Smooth muscle cell (in vitro differentiated cells): ENCODE data around the gene NOP16. TPM values are rescaled to one million over a fixed set of nuclear protein-coding genes. Genes with fewer than 3 reads are reported as not detected.

Experiments used
- DNase-seq: peaks from one replicate; lab custom pipeline; 2025; ENCODE audit not compliant: unreplicated experiment; lab: John Stamatoyannopoulos, UW
- H2AFZ ChIP-seq: fragments of 200-600 bp; sonication (generic); 2 replicates; pipeline ENCODE4 v1.6.0; 2016; ENCODE audit warnings: antibody characterized with exemption, low read depth, mild to moderate bottlenecking
- H3F3A ChIP-seq: fragments of 200-600 bp; sonication (generic); 2 replicates; pipeline ENCODE4 v1.6.0; 2017; ENCODE audit warnings: antibody characterized with exemption, low read depth
- H3K27ac ChIP-seq: fragments of 200-600 bp; sonication (generic); 2 replicates; pipeline ENCODE4 v1.5.1; 2016; ENCODE audit warnings: low read depth, mild to moderate bottlenecking
- H3K27me3 ChIP-seq: fragments of 200-600 bp; sonication (generic); 2 replicates; pipeline ENCODE4 v1.6.1; 2016; ENCODE audit warnings: low read depth, mild to moderate bottlenecking
- H3K36me3 ChIP-seq: fragments of 200-600 bp; sonication (generic); 2 replicates; pipeline ENCODE4 v1.5.1; 2016; ENCODE audit warnings: low read depth
- H3K4me1 ChIP-seq: fragments of 200-600 bp; sonication (generic); 2 replicates; pipeline ENCODE4 v1.5.1; 2016; ENCODE audit warnings: low read depth
- H3K4me2 ChIP-seq: fragments of 200-600 bp; sonication (generic); 2 replicates; pipeline ENCODE4 v1.6.0; 2016; ENCODE audit warnings: mild to moderate bottlenecking
- H3K4me3 ChIP-seq: fragments of 200-600 bp; sonication (generic); 2 replicates; pipeline ENCODE4 v1.5.1; 2016; ENCODE audit warnings: mild to moderate bottlenecking
- H3K79me2 ChIP-seq: fragments of 200-600 bp; sonication (generic); 2 replicates; pipeline ENCODE4 v1.6.0; 2016; ENCODE audit warnings: low read depth, mild to moderate bottlenecking
- H3K9ac ChIP-seq: fragments of 200-600 bp; sonication (generic); 2 replicates; pipeline ENCODE4 v1.6.0; 2016; ENCODE audit warnings: low read depth
- H3K9me3 ChIP-seq: fragments of 200-600 bp; sonication (generic); replicated peaks from 2 replicates; pipeline ENCODE4 v1.5.1; 2016; ENCODE audit warnings: low read depth
- H4K20me1 ChIP-seq: fragments of 200-600 bp; sonication (generic); 2 replicates; pipeline ENCODE4 v1.6.0; 2016; ENCODE audit warnings: low read depth
- WGBS: methylation state at CpG from one replicate; pipeline ENCODE4 v1.1.7; 2016; ENCODE audit warnings: low lambda C conversion rate; 5-methylcytosine and 5-hydroxymethylcytosine counted together
- polyA plus RNA-seq: library from polyadenylated mRNA; unstranded; fragments of >200 nt; fragmentation: Nextera tagmentation; extraction: Ambion mirVana; gene quantifications from 2 replicates; pipeline ENCODE4 v1.2.1, GENCODE V29; 2016
- total RNA-seq: library from RNA; depleted of rRNA; stranded (reverse); fragments of >200 nt; gene quantifications from 2 replicates; pipeline ENCODE4 v1.2.3, GENCODE V29; 2014
- TF ChIP-seq, protein P1 (sequence below): fragments of 200-600 bp; sonication (generic); IDR thresholded peaks from 2 replicates; pipeline ENCODE4 v1.5.1; 2017; ENCODE audit warnings: borderline replicate concordance, mild to moderate bottlenecking, antibody characterized with exemption; ENCODE audit not compliant: insufficient read depth, poor library complexity, severe bottlenecking

The NOP16 gene
- total and polyA plus RNA-seq, 2 experiments from 2014 or later: 10.7 to 27.9 TPM

DNA sequence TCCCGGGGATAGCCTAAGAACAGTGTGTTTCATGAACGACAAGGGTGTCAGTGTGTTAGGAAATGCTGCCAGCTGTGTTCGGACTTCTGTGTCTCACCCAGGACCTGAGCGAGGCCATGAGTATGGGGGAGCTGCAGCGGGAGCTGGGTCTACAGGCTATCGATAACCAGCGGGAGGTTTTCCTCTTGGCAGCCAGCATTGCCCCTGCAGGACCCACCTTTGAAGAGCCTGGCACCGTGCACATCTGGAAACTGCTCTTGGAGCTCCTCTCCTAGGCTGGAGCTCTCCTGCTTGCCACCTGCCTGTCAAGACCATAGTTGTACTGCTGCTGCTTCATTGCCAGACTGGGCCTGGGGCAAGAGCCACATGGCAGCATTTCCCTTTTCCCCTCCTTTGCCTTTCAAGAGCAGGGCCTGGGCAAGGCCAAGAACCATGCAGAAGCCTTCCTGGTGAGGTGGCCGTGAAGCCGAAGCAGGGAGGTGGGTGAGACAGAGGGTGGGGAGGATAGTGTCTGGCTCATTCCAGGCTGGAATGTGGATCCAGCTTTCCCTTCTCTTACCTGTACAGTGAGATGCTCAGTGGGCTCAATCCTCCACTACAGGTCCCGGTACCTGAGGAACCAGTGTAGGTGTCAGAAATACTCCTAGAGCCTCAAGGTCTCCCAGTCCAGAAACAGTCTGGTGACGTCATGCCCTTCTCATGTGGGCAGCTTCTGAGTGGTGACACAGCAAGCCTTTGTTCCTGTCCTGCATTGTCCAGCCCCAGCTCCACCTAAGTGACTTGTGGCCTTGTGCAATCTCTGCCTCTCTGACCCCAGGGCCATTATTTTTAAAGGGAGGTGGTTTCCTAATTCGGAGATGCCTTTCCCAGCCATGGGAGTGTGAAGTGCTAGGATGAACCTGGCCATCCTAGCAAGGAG lies 16.5 kb downstream of the NOP16 start:
- no peak overlapping the region for H2AFZ ChIP-seq
- H3K9me3 ChIP-seq: no peaks in the 10 kb centered on the region
- no peak for DNase-seq
- no peaks in the 10 kb centered on the region for H3F3A ChIP-seq
- H3K79me2 ChIP-seq: no peaks in the 10 kb centered on the region
- H3K27ac ChIP-seq: no peak overlapping the region
- WGBS: 91% methylated on average over 13 of the region's 13 CpGs
- H3K4me3 ChIP-seq: no peak overlapping the region
- no peaks in the 10 kb centered on the region for H4K20me1 ChIP-seq
- H3K4me2 ChIP-seq: no peak overlapping the region
- no peaks in the 10 kb centered on the region for H3K27me3 ChIP-seq
- TF ChIP-seq, protein P1, sequence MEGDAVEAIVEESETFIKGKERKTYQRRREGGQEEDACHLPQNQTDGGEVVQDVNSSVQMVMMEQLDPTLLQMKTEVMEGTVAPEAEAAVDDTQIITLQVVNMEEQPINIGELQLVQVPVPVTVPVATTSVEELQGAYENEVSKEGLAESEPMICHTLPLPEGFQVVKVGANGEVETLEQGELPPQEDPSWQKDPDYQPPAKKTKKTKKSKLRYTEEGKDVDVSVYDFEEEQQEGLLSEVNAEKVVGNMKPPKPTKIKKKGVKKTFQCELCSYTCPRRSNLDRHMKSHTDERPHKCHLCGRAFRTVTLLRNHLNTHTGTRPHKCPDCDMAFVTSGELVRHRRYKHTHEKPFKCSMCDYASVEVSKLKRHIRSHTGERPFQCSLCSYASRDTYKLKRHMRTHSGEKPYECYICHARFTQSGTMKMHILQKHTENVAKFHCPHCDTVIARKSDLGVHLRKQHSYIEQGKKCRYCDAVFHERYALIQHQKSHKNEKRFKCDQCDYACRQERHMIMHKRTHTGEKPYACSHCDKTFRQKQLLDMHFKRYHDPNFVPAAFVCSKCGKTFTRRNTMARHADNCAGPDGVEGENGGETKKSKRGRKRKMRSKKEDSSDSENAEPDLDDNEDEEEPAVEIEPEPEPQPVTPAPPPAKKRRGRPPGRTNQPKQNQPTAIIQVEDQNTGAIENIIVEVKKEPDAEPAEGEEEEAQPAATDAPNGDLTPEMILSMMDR: no peak
- no peaks in the 10 kb centered on the region for H3K4me1 ChIP-seq
- H3K36me3 ChIP-seq: no peaks in the 10 kb centered on the region
- H3K9ac ChIP-seq: no peak overlapping the region

DNA sequence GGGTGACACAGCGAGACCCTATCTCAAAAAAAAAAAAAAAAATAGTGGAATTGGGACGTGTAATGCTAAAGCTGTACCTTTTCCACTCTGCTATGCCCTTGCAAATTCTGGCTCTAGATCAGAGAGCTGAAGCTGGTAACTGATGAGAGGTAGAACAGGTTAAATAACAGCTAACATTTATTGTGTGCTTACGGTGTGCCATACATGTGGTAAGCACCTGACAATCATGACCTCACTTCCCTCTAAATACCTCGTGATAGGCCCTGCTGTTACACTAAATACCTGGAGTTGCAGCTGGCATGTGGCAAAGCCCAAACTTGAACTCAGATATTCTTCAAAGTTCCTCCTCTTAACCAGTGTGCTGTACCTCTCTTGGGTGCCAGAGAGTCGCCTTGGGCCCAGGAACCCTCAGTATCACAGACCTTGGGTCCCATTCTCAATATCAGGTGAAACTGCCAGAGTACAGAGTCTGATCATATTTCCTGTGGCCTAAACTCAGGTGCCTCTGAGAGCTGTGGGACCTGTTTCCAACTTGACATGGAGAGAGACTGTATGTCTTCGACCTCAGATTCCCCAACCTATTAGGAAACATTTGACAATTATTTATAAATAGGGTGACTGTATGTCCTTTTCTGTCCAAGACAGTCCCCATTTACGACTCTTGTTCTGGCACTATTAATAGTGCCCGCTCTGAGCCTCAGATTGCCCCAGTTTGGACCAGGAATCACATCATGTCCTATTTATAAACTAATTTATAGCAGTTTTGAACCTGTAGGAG lies 18.3 kb downstream of the NOP16 start:
- Histone ChIP-seq H3K9me3 (no peaks in the 10 kb centered on the region), H2AFZ (no peak overlapping the region), H3K79me2 (no peaks in the 10 kb centered on the region), H3F3A (no peaks in the 10 kb centered on the region), H3K27me3 (no peaks in the 10 kb centered on the region), H3K36me3 (no peaks in the 10 kb centered on the region), H4K20me1 (no peaks in the 10 kb centered on the region), H3K4me2 (no peak overlapping the region), H3K4me3 (no peak overlapping the region), H3K27ac (no peak overlapping the region), H3K9ac (no peak overlapping the region), H3K4me1 (peaks cover 8% of the 10 kb centered on the region)
- 96% methylated on average over 8 of the region's 8 CpGs for WGBS
- DNase-seq: no peak
- TF ChIP-seq, protein P1: no peak

DNA sequence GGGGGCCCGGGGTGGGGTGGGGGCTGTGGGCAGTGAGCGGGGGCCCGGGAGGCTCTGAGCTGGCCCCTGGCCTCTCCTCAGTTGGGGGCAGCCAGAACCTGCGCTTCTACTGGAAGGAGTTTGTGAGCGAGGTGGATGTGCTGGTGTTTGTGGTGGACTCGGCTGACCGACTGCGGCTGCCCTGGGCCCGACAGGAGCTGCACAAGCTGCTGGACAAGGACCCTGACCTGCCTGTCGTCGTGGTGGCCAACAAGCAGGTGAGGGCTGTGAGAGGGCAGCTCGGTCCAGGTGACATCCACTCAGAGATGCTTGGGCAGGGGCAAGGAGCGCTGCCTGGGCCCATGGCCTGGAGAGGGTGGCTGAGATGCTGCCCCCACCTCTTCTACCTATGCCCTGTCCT lies 19.7 kb downstream of the NOP16 start:
- WGBS: 98% methylated on average over 9 of the region's 13 CpGs
- no peak overlapping the region for H2AFZ ChIP-seq
- no peaks in the 10 kb centered on the region for H3K9me3 ChIP-seq
- no peak overlapping the region for H3K9ac ChIP-seq
- H3K4me2 ChIP-seq: no peak overlapping the region
- no peak overlapping the region for H3K4me3 ChIP-seq
- H3F3A ChIP-seq: no peaks in the 10 kb centered on the region
- H3K79me2 ChIP-seq: no peaks in the 10 kb centered on the region
- H3K27ac ChIP-seq: no peak overlapping the region
- H3K27me3 ChIP-seq: no peaks in the 10 kb centered on the region
- H4K20me1 ChIP-seq: no peaks in the 10 kb centered on the region
- peaks cover 8% of the 10 kb centered on the region for H3K4me1 ChIP-seq
- no peaks in the 10 kb centered on the region for H3K36me3 ChIP-seq
- DNase-seq: no peak
- TF ChIP-seq, protein P1: no peak
